Middle frontal gyrus (tissue), 1 donor: ENCODE measurements around the gene BMP2.

Experiments used
- DNase-seq: peaks from one replicate; pipeline ENCODE4 v3.0.0-alpha.2; 2015; ENCODE audit warnings: low spot score; ENCODE audit errors: extremely low spot score

Gene BMP2

DNA sequence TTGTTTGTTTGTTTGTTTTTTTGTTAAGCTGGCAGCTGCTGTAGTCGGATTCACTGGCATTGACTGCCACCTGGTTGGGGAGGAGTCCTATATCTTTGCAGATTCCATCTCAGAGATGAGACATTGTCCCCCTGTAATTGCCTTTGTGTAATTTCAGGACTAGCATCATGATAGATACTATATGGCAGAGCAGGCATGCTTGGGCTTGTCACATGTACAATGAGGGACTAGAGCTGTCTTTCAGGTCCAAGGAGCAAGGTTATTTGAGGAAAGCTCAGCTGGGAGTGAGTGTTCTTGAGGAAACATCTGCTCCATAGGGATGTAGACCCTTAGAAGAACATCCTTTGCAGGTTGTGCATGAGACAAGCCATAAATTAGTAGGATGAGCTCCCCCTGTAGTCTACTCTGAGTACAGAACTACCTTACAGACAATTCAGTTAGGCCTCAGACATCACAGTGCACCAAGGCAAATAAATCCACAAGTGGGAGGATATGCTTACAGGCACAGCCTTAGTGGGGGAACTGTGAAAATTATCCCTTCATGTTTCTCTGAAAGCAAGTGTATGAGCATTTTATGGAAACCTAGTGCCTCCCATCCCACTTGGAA is 62.1 kb downstream of the BMP2 start:
- DNase-seq = no peak
